ENCODE data around the gene OTOG.

Gene OTOG

GRCh38 chr11:17526931-17527627 is 20.0 kb upstream of the OTOG start:
- H3K4me3 Mint-ChIP-seq, result no peak overlapping the region
- H3K4me1 Mint-ChIP-seq (ENCODE audit: low read depth), result no peaks in the 10 kb centered on the region
- H3K27me3 Mint-ChIP-seq (ENCODE audit: low read depth), result peaks cover 6% of the 10 kb centered on the region
- no peaks in the 10 kb centered on the region for H3K9me3 Mint-ChIP-seq
- H3K36me3 Mint-ChIP-seq (ENCODE audit: low read depth), result no peaks in the 10 kb centered on the region
- DNase-seq (ENCODE audit: low spot score), result no peak
- H3K27ac Mint-ChIP-seq, result no peak overlapping the region

- no peak for DNase-seq (ENCODE audit: low spot score)
- Mint-ChIP-seq H3K4me1 (ENCODE audit: low read depth) (no peaks in the 10 kb centered on the region), H3K27ac (no peak overlapping the region), H3K4me3 (no peak overlapping the region), H3K27me3 (ENCODE audit: low read depth) (peaks cover 6% of the 10 kb centered on the region), H3K9me3 (no peaks in the 10 kb centered on the region), H3K36me3 (ENCODE audit: low read depth) (no peaks in the 10 kb centered on the region)
Observed at GRCh38 chr11:17527628-17527995, 19.4 kb upstream of the OTOG start.

- Mint-ChIP-seq H3K27me3 (ENCODE audit: low read depth) (peaks cover 6% of the 10 kb centered on the region), H3K27ac (no peak overlapping the region), H3K36me3 (ENCODE audit: low read depth) (no peaks in the 10 kb centered on the region), H3K9me3 (no peaks in the 10 kb centered on the region), H3K4me1 (ENCODE audit: low read depth) (no peaks in the 10 kb centered on the region), H3K4me3 (no peak overlapping the region)
- DNase-seq (ENCODE audit: low spot score), result peak; percentile 17
Observed at GRCh38 chr11:17528181-17528691, 18.8 kb upstream of the OTOG start.

GRCh38 chr11:17528906-17529843 is 17.9 kb upstream of the OTOG start:
- Mint-ChIP-seq H3K27me3 (ENCODE audit: low read depth) (peaks cover 6% of the 10 kb centered on the region), H3K4me3 (no peak overlapping the region), H3K9me3 (no peaks in the 10 kb centered on the region), H3K4me1 (ENCODE audit: low read depth) (no peaks in the 10 kb centered on the region), H3K36me3 (ENCODE audit: low read depth) (no peaks in the 10 kb centered on the region), H3K27ac (no peak overlapping the region)
- DNase-seq (ENCODE audit: low spot score), result no peak

GRCh38 chr11:17529844-17530185 is 17.2 kb upstream of the OTOG start:
- Mint-ChIP-seq H3K36me3 (ENCODE audit: low read depth) (no peaks in the 10 kb centered on the region), H3K9me3 (no peaks in the 10 kb centered on the region), H3K27me3 (ENCODE audit: low read depth) (peaks cover 6% of the 10 kb centered on the region), H3K4me3 (no peak overlapping the region), H3K4me1 (ENCODE audit: low read depth) (no peaks in the 10 kb centered on the region), H3K27ac (no peak overlapping the region)
- no peak for DNase-seq (ENCODE audit: low spot score)

GRCh38 chr11:17531071-17531600 is 15.9 kb upstream of the OTOG start:
- H3K4me1 Mint-ChIP-seq (ENCODE audit: low read depth), result no peaks in the 10 kb centered on the region
- DNase-seq (ENCODE audit: low spot score), result no peak
- H3K36me3 Mint-ChIP-seq (ENCODE audit: low read depth), result no peaks in the 10 kb centered on the region
- H3K27me3 Mint-ChIP-seq (ENCODE audit: low read depth), result peaks cover 9% of the 10 kb centered on the region
- H3K4me3 Mint-ChIP-seq, result no peak overlapping the region
- H3K9me3 Mint-ChIP-seq, result no peaks in the 10 kb centered on the region
- no peak overlapping the region for H3K27ac Mint-ChIP-seq

- no peaks in the 10 kb centered on the region for H3K36me3 Mint-ChIP-seq (ENCODE audit: low read depth)
- no peak overlapping the region for H3K27ac Mint-ChIP-seq
- peaks cover 9% of the 10 kb centered on the region for H3K27me3 Mint-ChIP-seq (ENCODE audit: low read depth)
- H3K4me3 Mint-ChIP-seq, result no peak overlapping the region
- no peak for DNase-seq (ENCODE audit: low spot score)
- H3K9me3 Mint-ChIP-seq, result no peaks in the 10 kb centered on the region
- H3K4me1 Mint-ChIP-seq (ENCODE audit: low read depth), result no peaks in the 10 kb centered on the region
Observed at GRCh38 chr11:17531636-17532113, 15.4 kb upstream of the OTOG start.

- H3K9me3 Mint-ChIP-seq, result no peaks in the 10 kb centered on the region
- H3K4me1 Mint-ChIP-seq (ENCODE audit: low read depth), result no peaks in the 10 kb centered on the region
- H3K27me3 Mint-ChIP-seq (ENCODE audit: low read depth), result peaks cover 14% of the 10 kb centered on the region
- H3K36me3 Mint-ChIP-seq (ENCODE audit: low read depth), result no peaks in the 10 kb centered on the region
- no peak for DNase-seq (ENCODE audit: low spot score)
- no peak overlapping the region for H3K4me3 Mint-ChIP-seq
- H3K27ac Mint-ChIP-seq, result no peak overlapping the region
Observed at GRCh38 chr11:17532784-17533183, 14.3 kb upstream of the OTOG start.

- no peak for DNase-seq (ENCODE audit: low spot score)
- H3K36me3 Mint-ChIP-seq (ENCODE audit: low read depth), result no peaks in the 10 kb centered on the region
- no peaks in the 10 kb centered on the region for H3K9me3 Mint-ChIP-seq
- no peak overlapping the region for H3K4me3 Mint-ChIP-seq
- no peaks in the 10 kb centered on the region for H3K4me1 Mint-ChIP-seq (ENCODE audit: low read depth)
- H3K27ac Mint-ChIP-seq, result no peak overlapping the region
- peaks cover 14% of the 10 kb centered on the region for H3K27me3 Mint-ChIP-seq (ENCODE audit: low read depth)
Observed at GRCh38 chr11:17533341-17533740, 13.7 kb upstream of the OTOG start.

- Mint-ChIP-seq H3K36me3 (ENCODE audit: low read depth) (no peaks in the 10 kb centered on the region), H3K4me3 (no peak overlapping the region), H3K4me1 (ENCODE audit: low read depth) (no peaks in the 10 kb centered on the region), H3K9me3 (no peaks in the 10 kb centered on the region), H3K27me3 (ENCODE audit: low read depth) (peaks cover 15% of the 10 kb centered on the region), H3K27ac (no peak overlapping the region)
- no peak for DNase-seq (ENCODE audit: low spot score)
Observed at GRCh38 chr11:17533778-17534415, 13.2 kb upstream of the OTOG start.

- no peak for DNase-seq (ENCODE audit: low spot score)
- H3K36me3 Mint-ChIP-seq (ENCODE audit: low read depth), result no peaks in the 10 kb centered on the region
- H3K27ac Mint-ChIP-seq, result no peak overlapping the region
- peaks cover 21% of the 10 kb centered on the region for H3K27me3 Mint-ChIP-seq (ENCODE audit: low read depth)
- H3K9me3 Mint-ChIP-seq, result no peaks in the 10 kb centered on the region
- H3K4me3 Mint-ChIP-seq, result no peak overlapping the region
- no peaks in the 10 kb centered on the region for H3K4me1 Mint-ChIP-seq (ENCODE audit: low read depth)
Observed at GRCh38 chr11:17535488-17535887, 11.6 kb upstream of the OTOG start.

GRCh38 chr11:17537261-17537660 is 9.8 kb upstream of the OTOG start:
- no peaks in the 10 kb centered on the region for H3K36me3 Mint-ChIP-seq (ENCODE audit: low read depth)
- no peak for DNase-seq (ENCODE audit: low spot score)
- H3K9me3 Mint-ChIP-seq, result no peaks in the 10 kb centered on the region
- H3K27ac Mint-ChIP-seq, result no peak overlapping the region
- H3K4me3 Mint-ChIP-seq, result no peak overlapping the region
- H3K27me3 Mint-ChIP-seq (ENCODE audit: low read depth), result peaks cover 28% of the 10 kb centered on the region
- no peaks in the 10 kb centered on the region for H3K4me1 Mint-ChIP-seq (ENCODE audit: low read depth)

- H3K4me1 Mint-ChIP-seq (ENCODE audit: low read depth), result no peaks in the 10 kb centered on the region
- DNase-seq (ENCODE audit: low spot score), result no peak
- no peaks in the 10 kb centered on the region for H3K36me3 Mint-ChIP-seq (ENCODE audit: low read depth)
Observed at GRCh38 chr11:17538054-17538453, 9.0 kb upstream of the OTOG start.

GRCh38 chr11:17538731-17539130 is 8.3 kb upstream of the OTOG start:
- DNase-seq (ENCODE audit: low spot score), result no peak
- Mint-ChIP-seq H3K4me1 (ENCODE audit: low read depth) (no peaks in the 10 kb centered on the region), H3K4me3 (no peak overlapping the region), H3K27me3 (ENCODE audit: low read depth) (peaks cover 32% of the 10 kb centered on the region), H3K9me3 (no peaks in the 10 kb centered on the region), H3K36me3 (ENCODE audit: low read depth) (no peaks in the 10 kb centered on the region), H3K27ac (no peak overlapping the region)

More at GRCh38 chr11:17538054-17538453, 9.0 kb upstream of the OTOG start:
- Mint-ChIP-seq H3K27me3 (ENCODE audit: low read depth) (peaks cover 30% of the 10 kb centered on the region), H3K4me3 (no peak overlapping the region), H3K9me3 (no peaks in the 10 kb centered on the region), H3K27ac (no peak overlapping the region)
